Fibroblast of the aortic adventitia (primary cell): Measurements from ENCODE around the gene UBFD1. TPM values are rescaled to one million over a fixed set of nuclear protein-coding genes. Genes with fewer than 3 reads are reported as not detected.

Experiments used
- DNase-seq: peaks from one replicate; pipeline ENCODE4 v3.0.0-alpha.2; 2010; ENCODE audit warnings: low read depth
- H3K4me3 ChIP-seq: 2 replicates; pipeline ENCODE4 v1.5.1; 2011; ENCODE audit warnings: low read depth, mild to moderate bottlenecking, control low read depth, low read length, moderate library complexity
- CTCF ChIP-seq: IDR thresholded peaks from 2 replicates; pipeline ENCODE4 v1.5.1; 2011; ENCODE audit warnings: mild to moderate bottlenecking, low read length, control low read depth, inconsistent platforms; ENCODE audit not compliant: insufficient read depth
- total RNA-seq: library from RNA; depleted of rRNA; stranded (reverse); fragments of >200 nt; gene quantifications from 2 replicates; pipeline ENCODE4 v1.2.3, GENCODE V29; 2012; ENCODE audit warnings: low replicate concordance

The UBFD1 gene
- total RNA-seq, 1 donor, result 89.1 TPM

- H3K4me3 ChIP-seq, result no peak overlapping the region
- TF ChIP-seq CTCF, result no peak
- no peak for DNase-seq
These were observed 5.4 kb upstream of the UBFD1 start for GRCh38 chr16:23552161-23552560.

- DNase-seq, result no peak
These were observed 3.0 kb upstream of the UBFD1 start for GRCh38 chr16:23554536-23554935.

GRCh38 chr16:23557779-23558702 lies 514 bp downstream of the UBFD1 start:
- TF ChIP-seq CTCF, result no peak
- peak; percentile 52 for DNase-seq
- H3K4me3 ChIP-seq, result peak overlapping the region; percentile 98

More at GRCh38 chr16:23554536-23554935, 3.0 kb upstream of the UBFD1 start:
- TF ChIP-seq CTCF, result no peak
- H3K4me3 ChIP-seq, result no peak overlapping the region

- DNase-seq, result no peak
- H3K4me3 ChIP-seq, result no peak overlapping the region
- no peak for TF ChIP-seq CTCF
These were observed 4.1 kb downstream of the UBFD1 start for GRCh38 chr16:23561586-23561985.

GRCh38 chr16:23562505-23562904 lies 5.0 kb downstream of the UBFD1 start:
- no peak for DNase-seq
- no peak overlapping the region for H3K4me3 ChIP-seq
- TF ChIP-seq CTCF, result no peak

GRCh38 chr16:23563186-23563585 lies 5.7 kb downstream of the UBFD1 start:
- no peak overlapping the region for H3K4me3 ChIP-seq
- no peak for TF ChIP-seq CTCF
- DNase-seq, result no peak
